GM13977 (cell line): ENCODE measurements around the gene CDK3.

Source experiments
- DNase-seq: peaks from one replicate; pipeline ENCODE4 v3.0.0; 2012; ENCODE audit warnings: low spot score
- CTCF ChIP-seq: IDR thresholded peaks from 2 replicates; pipeline ENCODE4 v1.5.1; 2012; ENCODE audit warnings: mild to moderate bottlenecking, control low read depth; ENCODE audit not compliant: insufficient read depth; ENCODE audit errors: extremely low read depth, missing control alignments
- in situ Hi-C: fragments of 300-500 bp; cut with MboI; formaldehyde crosslinking; loops from one replicate; pipeline ENCODE4 v1.12.0; 2022; ENCODE audit warnings: low sequenced_read_pairs, low pct_unique_long_range_greater_than_20kb, mixed read lengths, inconsistent platforms; ENCODE audit not compliant: unreplicated experiment

The CDK3 gene

DNA sequence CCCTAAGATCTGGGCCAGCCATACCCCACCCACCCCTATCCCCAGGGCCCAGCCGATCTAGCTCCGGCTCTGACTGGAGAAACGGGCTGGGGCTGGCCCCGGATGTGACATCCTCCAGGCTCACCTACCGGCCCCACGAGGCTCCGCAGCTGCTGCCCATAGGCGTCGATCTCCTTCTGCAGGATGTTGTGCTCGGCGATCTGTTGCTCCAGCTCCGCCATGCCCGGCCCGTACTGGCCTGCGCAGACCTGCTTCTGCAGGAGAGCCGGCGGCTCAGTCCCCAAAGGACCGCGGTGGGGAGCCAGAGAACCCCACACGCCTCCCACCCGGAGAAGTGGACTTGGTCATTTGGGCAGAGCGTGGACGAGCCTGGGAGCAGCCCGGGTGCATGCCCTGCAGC, 21.6 kb downstream of the CDK3 start:
- DNase-seq, result no peak
- in situ Hi-C loops, result no loop called here
- TF ChIP-seq CTCF, result no peak

- in situ Hi-C loops, result no loop called here
- TF ChIP-seq CTCF, result no peak
- DNase-seq, result no peak
Measured at GRCh38 chr17:76022973-76023899, 22.6 kb downstream of the CDK3 start.

DNA sequence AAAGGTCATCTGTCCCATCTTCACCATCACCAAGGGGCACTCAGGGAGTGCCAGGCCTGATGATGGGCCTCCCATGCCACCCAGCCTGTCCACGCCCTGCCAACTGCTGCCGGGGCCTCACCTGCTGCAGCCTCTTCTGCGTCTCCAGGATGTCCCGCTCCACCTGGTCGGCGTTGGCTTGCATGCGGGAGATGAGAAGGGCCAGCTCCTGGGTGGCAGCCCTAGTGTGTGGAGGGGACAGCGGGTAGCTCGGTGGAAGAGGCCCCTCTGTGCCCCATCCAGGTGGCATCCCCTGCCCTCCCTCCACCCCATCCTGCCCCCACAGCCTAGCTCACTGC, 23.2 kb downstream of the CDK3 start:
- no peak for TF ChIP-seq CTCF
- in situ Hi-C loops, result no loop called here
- no peak for DNase-seq

- in situ Hi-C loops, result no loop called here
- DNase-seq, result no peak
- TF ChIP-seq CTCF, result no peak
Measured at GRCh38 chr17:76024353-76024752, 23.7 kb downstream of the CDK3 start.

DNA sequence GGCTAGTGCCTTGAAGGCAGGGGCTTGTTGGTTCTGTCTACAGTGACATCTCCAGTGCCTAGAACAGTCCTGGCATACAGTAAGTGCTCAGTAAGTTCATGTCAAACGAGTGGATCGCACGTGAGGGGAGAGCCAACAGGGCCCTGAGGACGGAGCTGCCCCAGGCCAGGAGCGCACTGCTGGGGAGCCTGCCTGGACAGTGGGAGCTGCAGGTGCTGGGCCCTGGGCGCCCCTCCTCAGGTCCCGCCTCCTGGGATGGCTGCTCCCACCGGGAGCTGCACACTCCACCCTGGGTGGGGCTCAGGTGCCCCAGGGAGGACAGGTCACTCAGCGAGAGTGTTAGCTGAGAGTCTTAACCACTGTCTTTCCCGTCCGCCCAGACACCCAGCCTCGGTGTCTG, 24.6 kb downstream of the CDK3 start:
- DNase-seq, result no peak
- no peak for TF ChIP-seq CTCF
- in situ Hi-C loops, result no loop called here

DNA sequence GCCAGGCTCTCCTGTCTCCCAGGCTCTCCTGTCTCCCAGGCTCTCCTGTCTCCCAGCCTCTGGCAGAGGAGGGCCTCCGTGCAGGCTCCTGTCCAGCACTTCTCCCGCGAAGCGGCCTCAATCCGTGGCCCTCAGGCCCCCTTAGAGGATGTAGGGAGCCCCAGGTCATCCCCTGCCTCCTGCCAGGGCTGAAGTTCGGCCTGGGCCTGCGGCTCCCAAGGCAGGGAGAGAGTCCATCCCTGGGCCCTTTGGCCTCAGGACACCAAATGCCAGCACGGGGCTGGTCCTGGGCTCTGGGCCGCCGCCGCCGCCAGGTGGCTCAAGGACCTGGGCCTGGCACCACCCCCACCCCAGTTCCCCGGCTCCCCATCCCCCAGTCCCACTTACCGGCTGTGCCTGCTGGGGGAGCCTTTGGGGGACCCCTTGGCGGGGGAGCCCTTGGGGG, 26.1 kb downstream of the CDK3 start:
- no peak for DNase-seq
- TF ChIP-seq CTCF, result no peak

More for the DNA sequence above, 26.1 kb downstream of the CDK3 start:
- in situ Hi-C loops, result no loop called here
